Breast epithelium (tissue), 3 donors: ENCODE data around the gene EIF2B5.

Experiments used
- CTCF ChIP-seq, 3 donors: fragments of 450-650 bp; IDR thresholded peaks; one replicate each; pipeline ENCODE4 v1.5.1; 2016 to 2017; ENCODE audit warnings: antibody characterized with exemption in 3 of 3, mild to moderate bottlenecking in 3 of 3, moderate library complexity in 3 of 3
- POLR2A ChIP-seq: fragments of 450-650 bp; IDR thresholded peaks from one replicate; pipeline ENCODE4 v1.6.1; 2016; ENCODE audit warnings: antibody characterized with exemption, mild to moderate bottlenecking, moderate library complexity

GRCh38 chr3:184188080-184188479 lies 52.9 kb downstream of the EIF2B5 start:
- no peak for TF ChIP-seq CTCF (IDR thresholded peaks at IDR 0.05)
- no peak for TF ChIP-seq POLR2A
